ENCODE data around the gene DDX17. TPM values are rescaled to one million over a fixed set of nuclear protein-coding genes. Genes with fewer than 3 reads are reported as not detected.
A peak's percentile ranks its signal among the peaks of the same experiment; 100 is the strongest.

Gene DDX17
- total RNA-seq, 2 experiments from 2014 or later = 511 to 521 TPM

DNA sequence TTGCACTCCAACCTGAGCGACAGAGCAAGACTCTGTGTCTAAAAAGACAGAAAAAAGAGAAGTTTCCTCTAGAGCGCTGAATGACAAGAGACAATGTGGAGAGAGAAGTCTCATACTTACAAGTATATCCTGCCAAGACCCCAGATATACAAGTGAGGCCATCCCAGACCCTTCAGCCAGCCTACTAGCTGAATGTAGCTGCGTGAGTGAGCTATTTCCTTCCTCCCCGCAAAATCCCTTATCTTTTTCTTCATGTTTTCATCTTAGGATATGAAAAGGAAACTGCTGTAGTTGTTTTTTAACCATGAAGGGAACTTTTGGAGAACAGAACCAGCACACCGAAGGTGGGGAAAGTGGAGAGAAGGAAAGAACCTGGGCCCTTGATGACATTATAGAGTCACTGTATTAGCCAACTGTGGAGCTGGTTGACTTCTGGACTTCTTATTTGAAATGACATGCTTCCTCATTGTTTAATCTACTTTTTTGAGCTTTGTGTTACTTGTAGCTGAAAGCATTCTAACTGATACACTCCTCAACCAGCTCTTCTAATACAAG is 4.4 kb upstream of the DDX17 start:
- Mint-ChIP-seq H3K4me1 (peaks cover 17% of the 10 kb centered on the region), H3K36me3 (ENCODE audit: low read depth) (peaks cover 9% of the 10 kb centered on the region)
- POLR2A ChIA-PET = interaction anchor here (2.9 kb wide), 1 partner anchor 12 kb away, joined by 7 read pairs; no protein-coding TSS in a partner anchor

GRCh38 chr22:38505541-38506117 is 482 bp downstream of the DDX17 start:
- peaks cover 56% of the 10 kb centered on the region for H3K36me3 Mint-ChIP-seq (ENCODE audit: low read depth)
- ChIA-PET POLR2A (no interaction called here), CTCF (no interaction called here)
- H3K27me3 Mint-ChIP-seq = no peaks in the 10 kb centered on the region
- peak overlapping the region; percentile 99 for H3K4me3 Mint-ChIP-seq
- peak; percentile 62 for DNase-seq
- H3K4me1 Mint-ChIP-seq = peaks cover 52% of the 10 kb centered on the region
- peak overlapping the region; percentile 98 for H3K27ac Mint-ChIP-seq
- no peaks in the 10 kb centered on the region for H3K9me3 Mint-ChIP-seq

More for the DNA sequence above, 4.4 kb upstream of the DDX17 start:
- no peaks in the 10 kb centered on the region for H3K9me3 Mint-ChIP-seq
- no peak for DNase-seq
- CTCF ChIA-PET = interaction anchor here (0.6 to 2.6 kb wide), 2 partner anchors 458 to 903 kb away, joined by 5 to 8 read pairs; no protein-coding TSS in a partner anchor
- H3K4me3 Mint-ChIP-seq = no peak overlapping the region
- no peak overlapping the region for H3K27ac Mint-ChIP-seq
- no peaks in the 10 kb centered on the region for H3K27me3 Mint-ChIP-seq

- CTCF ChIA-PET = interaction anchor here (0.7 kb wide), 1 partner anchor 10 kb away, joined by 3 read pairs; no protein-coding TSS in a partner anchor
- H3K4me1 Mint-ChIP-seq = peaks cover 55% of the 10 kb centered on the region
These were observed 1.2 kb downstream of the DDX17 start for GRCh38 chr22:38504731-38505540.

DNA sequence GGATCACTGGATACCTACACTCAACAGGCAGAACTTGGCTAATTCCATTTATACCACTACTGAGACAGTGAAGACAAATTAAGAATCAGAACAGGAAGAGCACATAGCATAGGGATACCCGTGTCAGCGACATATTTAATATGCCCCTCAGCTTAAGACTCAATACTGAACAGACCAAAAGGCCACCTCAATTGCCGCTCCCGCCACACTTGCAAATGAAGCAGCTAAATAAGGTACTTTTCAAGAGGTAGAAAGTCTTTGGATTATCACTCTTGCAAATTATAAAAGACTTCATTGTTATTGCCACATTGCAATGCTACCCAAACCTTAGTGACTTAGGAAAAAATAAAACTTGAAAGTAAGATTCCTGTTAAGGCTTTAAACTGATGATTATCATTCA is 3.1 kb downstream of the DDX17 start:
- Mint-ChIP-seq H3K36me3 (ENCODE audit: low read depth) (peaks cover 75% of the 10 kb centered on the region), H3K4me3 (peak overlapping the region; percentile 83), H3K27ac (peak overlapping the region; percentile 61), H3K27me3 (no peaks in the 10 kb centered on the region), H3K9me3 (no peaks in the 10 kb centered on the region), H3K4me1 (peaks cover 65% of the 10 kb centered on the region)
- CTCF ChIA-PET = interaction anchor here (0.7 to 2.1 kb wide), 3 partner anchors 12 to 1010 kb away, joined by 3 to 13 read pairs (median 4); no protein-coding TSS in a partner anchor
- POLR2A ChIA-PET = interaction anchor here (1.6 to 2.9 kb wide), 4 partner anchors 10 to 68 kb away, joined by 6 to 17 read pairs (median 11); partner anchors contain the start of gene DMC1
- no peak for DNase-seq

More at GRCh38 chr22:38504731-38505540, 1.2 kb downstream of the DDX17 start:
- Mint-ChIP-seq H3K4me3 (peak overlapping the region; percentile 83), H3K36me3 (ENCODE audit: low read depth) (peaks cover 60% of the 10 kb centered on the region), H3K27ac (peak overlapping the region; percentile 98), H3K9me3 (no peaks in the 10 kb centered on the region), H3K27me3 (no peaks in the 10 kb centered on the region)
- peak; percentile 68 for DNase-seq
- POLR2A ChIA-PET = interaction anchor here (1.5 to 1.6 kb wide), 2 partner anchors 9 to 66 kb away, joined by 4 read pairs; partner anchors contain the start of gene DMC1

DNA sequence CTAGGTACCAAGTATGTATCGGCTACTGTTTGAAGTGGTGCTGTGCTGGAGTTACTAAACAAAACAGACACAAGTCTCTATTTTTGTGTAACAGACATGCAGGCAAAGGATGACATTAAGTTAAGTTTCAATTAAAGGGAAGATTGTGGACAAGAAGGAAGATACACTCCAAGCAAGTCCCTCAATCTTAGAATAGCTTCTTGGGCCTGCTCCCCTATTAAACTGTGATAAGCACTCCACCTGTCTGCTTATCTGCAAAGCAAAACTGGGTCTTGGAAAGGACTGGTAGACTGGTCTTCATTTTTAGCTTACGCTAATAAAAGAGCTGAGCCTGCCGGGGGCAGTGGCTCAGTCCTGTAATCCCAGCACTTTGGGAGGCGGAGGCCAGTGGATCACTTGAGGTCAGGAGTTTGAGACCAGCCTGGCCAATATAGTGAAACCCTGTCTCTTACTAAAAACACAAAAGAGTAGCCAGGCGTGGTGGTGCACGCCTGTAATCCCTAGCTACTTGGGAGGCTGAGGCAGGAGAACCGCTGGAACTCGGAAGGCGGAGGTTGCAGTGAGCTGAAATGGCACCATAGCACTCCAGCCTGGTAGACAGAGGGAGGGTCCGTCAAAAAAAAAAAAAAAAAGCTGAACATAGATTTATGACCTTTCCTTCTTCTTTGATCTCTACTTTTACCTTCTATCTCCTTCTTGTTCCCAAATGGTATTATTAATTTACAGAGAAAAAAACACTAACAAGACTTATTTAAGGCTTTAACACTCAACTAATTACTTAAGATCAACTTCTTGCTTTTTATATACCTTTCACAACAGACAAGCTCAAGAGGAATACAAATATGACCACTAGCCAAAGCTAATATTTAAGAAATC is 4.1 kb downstream of the DDX17 start:
- Mint-ChIP-seq H3K27me3 (no peaks in the 10 kb centered on the region), H3K4me3 (peak overlapping the region; percentile 83), H3K9me3 (no peaks in the 10 kb centered on the region), H3K27ac (peak overlapping the region; percentile 23), H3K36me3 (ENCODE audit: low read depth) (peaks cover 77% of the 10 kb centered on the region), H3K4me1 (peaks cover 65% of the 10 kb centered on the region)
- CTCF ChIA-PET = interaction anchor here (0.7 to 2.1 kb wide), 4 partner anchors 10 to 1011 kb away, joined by 3 to 13 read pairs (median 4); no protein-coding TSS in a partner anchor
- POLR2A ChIA-PET = interaction anchor here (0.7 to 2.9 kb wide), 6 partner anchors 9 to 321 kb away, joined by 3 to 17 read pairs (median 8); partner anchors contain the start of gene DMC1
- DNase-seq = no peak

DNA sequence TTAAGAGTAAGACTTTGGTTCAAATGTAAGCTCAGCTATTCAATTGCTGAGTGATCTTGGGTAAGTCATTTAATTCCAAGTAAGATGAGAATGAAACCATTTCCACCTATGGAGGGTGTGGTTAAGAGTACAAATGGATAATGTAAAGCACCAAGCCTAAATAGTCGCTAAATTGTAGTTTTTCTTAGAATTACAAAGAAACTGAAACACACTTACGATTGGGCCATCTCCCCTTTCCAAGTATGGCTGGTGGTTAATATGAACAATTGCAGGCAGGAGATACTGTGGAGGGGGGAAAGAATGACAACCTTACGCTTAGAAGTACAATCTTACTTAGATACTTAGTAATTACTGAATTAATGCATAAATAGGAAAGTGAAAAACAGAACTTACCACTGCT is 8.2 kb downstream of the DDX17 start:
- H3K9me3 Mint-ChIP-seq = no peaks in the 10 kb centered on the region
- peaks cover 87% of the 10 kb centered on the region for H3K36me3 Mint-ChIP-seq (ENCODE audit: low read depth)
- POLR2A ChIA-PET = interaction anchor here (0.7 to 2.1 kb wide), 6 partner anchors 9 to 72 kb away, joined by 3 to 8 read pairs (median 4); partner anchors contain the start of gene DMC1
- no peak overlapping the region for H3K4me3 Mint-ChIP-seq
- no peaks in the 10 kb centered on the region for H3K27me3 Mint-ChIP-seq
- DNase-seq = no peak
- H3K4me1 Mint-ChIP-seq = peaks cover 73% of the 10 kb centered on the region
- CTCF ChIA-PET = interaction anchor here (0.7 to 1.3 kb wide), 2 partner anchors 15 to 74 kb away, joined by 4 to 7 read pairs; no protein-coding TSS in a partner anchor
- H3K27ac Mint-ChIP-seq = peak overlapping the region; percentile 49

- no peak overlapping the region for H3K4me3 Mint-ChIP-seq
- peaks cover 64% of the 10 kb centered on the region for H3K4me1 Mint-ChIP-seq
- no peak overlapping the region for H3K27ac Mint-ChIP-seq
- H3K9me3 Mint-ChIP-seq = no peaks in the 10 kb centered on the region
- no peak for DNase-seq
- peaks cover 87% of the 10 kb centered on the region for H3K36me3 Mint-ChIP-seq (ENCODE audit: low read depth)
- ChIA-PET POLR2A (interaction anchor here (1.4 to 3.4 kb wide), 3 partner anchors 9 to 12 kb away, joined by 4 to 16 read pairs (median 9); no protein-coding TSS in a partner anchor), CTCF (interaction anchor here (0.6 to 1.1 kb wide), 4 partner anchors 9 to 189 kb away, joined by 3 to 4 read pairs (median 3); no protein-coding TSS in a partner anchor)
- no peaks in the 10 kb centered on the region for H3K27me3 Mint-ChIP-seq
These were observed 11.2 kb downstream of the DDX17 start for GRCh38 chr22:38494939-38495338.

- Mint-ChIP-seq H3K9me3 (no peaks in the 10 kb centered on the region), H3K4me3 (no peak overlapping the region), H3K27me3 (no peaks in the 10 kb centered on the region), H3K36me3 (ENCODE audit: low read depth) (peaks cover 88% of the 10 kb centered on the region), H3K4me1 (peaks cover 66% of the 10 kb centered on the region), H3K27ac (peak overlapping the region; percentile 7)
- CTCF ChIA-PET = interaction anchor here (0.6 to 1.1 kb wide), 2 partner anchors 10 to 189 kb away, joined by 3 read pairs; no protein-coding TSS in a partner anchor
- DNase-seq = no peak
- POLR2A ChIA-PET = interaction anchor here (2.4 to 3.4 kb wide), 3 partner anchors 8 to 12 kb away, joined by 9 to 16 read pairs (median 9); no protein-coding TSS in a partner anchor
These were observed 11.6 kb downstream of the DDX17 start for GRCh38 chr22:38494498-38494897.

- DNase-seq = no peak
- H3K4me1 Mint-ChIP-seq = peaks cover 57% of the 10 kb centered on the region
- H3K9me3 Mint-ChIP-seq = no peaks in the 10 kb centered on the region
- no peaks in the 10 kb centered on the region for H3K27me3 Mint-ChIP-seq
- peaks cover 90% of the 10 kb centered on the region for H3K36me3 Mint-ChIP-seq (ENCODE audit: low read depth)
- ChIA-PET CTCF (interaction anchor here (2.2 to 2.4 kb wide), 2 partner anchors 10 to 440 kb away, joined by 8 to 13 read pairs; no protein-coding TSS in a partner anchor), POLR2A (interaction anchor here (0.9 to 4.9 kb wide), 4 partner anchors 9 to 93 kb away, joined by 3 to 31 read pairs (median 6); no protein-coding TSS in a partner anchor)
- no peak overlapping the region for H3K4me3 Mint-ChIP-seq
- no peak overlapping the region for H3K27ac Mint-ChIP-seq
These were observed 14.3 kb downstream of the DDX17 start for GRCh38 chr22:38491707-38492348.

DNA sequence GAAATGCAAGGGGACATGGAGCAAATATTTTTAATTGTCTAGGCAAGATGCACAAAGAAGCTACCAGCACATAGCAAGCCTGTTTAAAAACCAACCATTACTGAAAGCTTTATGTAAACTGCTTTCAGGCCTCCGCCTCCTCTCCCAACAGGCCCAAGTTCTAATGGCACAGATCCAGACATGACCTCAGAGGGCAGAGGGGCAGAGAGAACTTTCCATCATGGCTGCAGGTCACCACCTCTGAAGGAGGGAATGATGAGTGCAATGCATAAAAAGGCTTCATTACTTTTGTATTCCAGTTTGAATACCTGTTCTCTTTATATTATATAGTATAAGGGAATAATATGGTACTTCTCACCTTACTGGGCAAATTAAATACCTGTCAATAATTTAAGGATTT is 15.2 kb downstream of the DDX17 start:
- H3K4me3 Mint-ChIP-seq = no peak overlapping the region
- no peaks in the 10 kb centered on the region for H3K9me3 Mint-ChIP-seq
- no peaks in the 10 kb centered on the region for H3K27me3 Mint-ChIP-seq
- H3K4me1 Mint-ChIP-seq = peaks cover 53% of the 10 kb centered on the region
- ChIA-PET CTCF (interaction anchor here (2.2 to 2.4 kb wide), 2 partner anchors 11 to 439 kb away, joined by 8 to 13 read pairs; no protein-coding TSS in a partner anchor), POLR2A (interaction anchor here (1.0 to 4.9 kb wide), 4 partner anchors 10 to 81 kb away, joined by 3 to 31 read pairs (median 4); no protein-coding TSS in a partner anchor)
- no peak for DNase-seq
- H3K36me3 Mint-ChIP-seq (ENCODE audit: low read depth) = peaks cover 92% of the 10 kb centered on the region
- H3K27ac Mint-ChIP-seq = peak overlapping the region; percentile 67

DNA sequence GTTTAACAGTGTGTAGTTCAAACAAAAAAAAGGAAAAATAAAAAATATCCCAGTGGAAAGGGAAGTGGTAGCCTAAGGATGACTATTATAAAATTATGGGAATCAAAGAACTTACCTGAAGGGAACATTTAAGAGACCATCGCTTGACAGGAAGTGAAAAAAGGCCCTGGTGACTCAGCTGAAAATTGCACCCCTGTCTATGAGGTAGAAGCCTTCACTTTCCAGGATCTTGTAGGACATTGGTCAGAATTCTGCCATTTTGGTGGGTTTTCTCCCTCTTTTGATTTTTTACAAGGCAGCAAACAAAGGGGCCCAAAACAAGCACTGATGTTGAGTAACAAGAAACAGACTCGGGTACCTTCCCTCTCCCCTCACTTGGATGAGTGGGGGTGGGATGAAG is 15.6 kb downstream of the DDX17 start:
- Mint-ChIP-seq H3K27ac (peak overlapping the region; percentile 67), H3K4me1 (peaks cover 49% of the 10 kb centered on the region)

More for the DNA sequence above, 15.6 kb downstream of the DDX17 start:
- Mint-ChIP-seq H3K4me3 (no peak overlapping the region), H3K9me3 (no peaks in the 10 kb centered on the region), H3K36me3 (ENCODE audit: low read depth) (peaks cover 92% of the 10 kb centered on the region), H3K27me3 (no peaks in the 10 kb centered on the region)
- ChIA-PET POLR2A (interaction anchor here (1.0 to 4.9 kb wide), 6 partner anchors 9 to 82 kb away, joined by 3 to 31 read pairs (median 4); no protein-coding TSS in a partner anchor), CTCF (interaction anchor here (2.2 to 2.4 kb wide), 2 partner anchors 11 to 438 kb away, joined by 8 to 13 read pairs; no protein-coding TSS in a partner anchor)
- DNase-seq = no peak

Measured in activated CD4-positive, alpha-beta memory T cell treated with anti-CD3 and anti-CD28 coated beads, Interleukin-2, amount 10 ng/mL, durations not matched to agents 7 days and 5 days (primary cell).